ENCODE measurements around the gene TTLL11. TPM values are rescaled to one million over a fixed set of nuclear protein-coding genes. Genes with fewer than 3 reads are reported as not detected.

The TTLL11 gene
- total RNA-seq, 1 donor from 2014 or later: 6.7 TPM

- peak; percentile 76 for DNase-seq
Observed at GRCh38 chr9:121852651-121853616, 240.2 kb downstream of the TTLL11 start.

- DNase-seq: no peak
Observed at GRCh38 chr9:121852241-121852640, 240.9 kb downstream of the TTLL11 start.

- DNase-seq: no peak
Observed at GRCh38 chr9:121851641-121852091, 241.4 kb downstream of the TTLL11 start.

- no peak for DNase-seq
Observed at GRCh38 chr9:121850366-121850765, 242.7 kb downstream of the TTLL11 start.

GRCh38 chr9:121849554-121849953, 243.6 kb downstream of the TTLL11 start:
- DNase-seq: no peak

- no peak for DNase-seq
Observed at GRCh38 chr9:121844562-121844961, 248.5 kb downstream of the TTLL11 start.

- DNase-seq: no peak
Observed at GRCh38 chr9:121844098-121844497, 249.0 kb downstream of the TTLL11 start.

GRCh38 chr9:121842612-121842978, 250.5 kb downstream of the TTLL11 start:
- DNase-seq: no peak

- no peak for DNase-seq
Observed at GRCh38 chr9:121841771-121842611, 251.1 kb downstream of the TTLL11 start.

- DNase-seq: no peak
Observed at GRCh38 chr9:121840838-121841760, 252.0 kb downstream of the TTLL11 start.

GRCh38 chr9:121839726-121840500, 253.2 kb downstream of the TTLL11 start:
- DNase-seq: no peak

- DNase-seq: no peak
Observed at GRCh38 chr9:121838746-121839669, 254.1 kb downstream of the TTLL11 start.

- no peak for DNase-seq
Observed at GRCh38 chr9:121837113-121837961, 255.8 kb downstream of the TTLL11 start.

- DNase-seq: no peak
Observed at GRCh38 chr9:121836366-121836885, 256.7 kb downstream of the TTLL11 start.

- no peak for DNase-seq
Observed at GRCh38 chr9:121835587-121836365, 257.3 kb downstream of the TTLL11 start.

GRCh38 chr9:121833061-121833460, 260.0 kb downstream of the TTLL11 start:
- no peak for DNase-seq

- no peak for DNase-seq
Observed at GRCh38 chr9:121831869-121832268, 261.2 kb downstream of the TTLL11 start.

Data from skin of body (tissue), 2 donors.